Liver (tissue), 3 donors: ENCODE results near the gene RGS4.

Experiments used
- CTCF ChIP-seq: fragments of 150-350 bp; IDR thresholded peaks from 2 replicates; pipeline ENCODE4 v1.5.1; 2017; ENCODE audit warnings: improper control_type of control experiment, low read depth, low read length; ENCODE audit not compliant: missing input control
- EGR1 ChIP-seq, 2 donors: IDR thresholded peaks; 2 replicates each; pipeline ENCODE4 v1.6.1; 2016 to 2018; ENCODE audit warnings: antibody characterized with exemption in 2 of 2, low read depth in 2 of 2
- FOXA1 ChIP-seq: IDR thresholded peaks from 2 replicates; pipeline ENCODE4 v1.6.1; 2016; ENCODE audit warnings: antibody characterized with exemption
- GABPA ChIP-seq, 2 donors: IDR thresholded peaks in 1 of 2; conservative IDR thresholded peaks in 1 of 2; 2 replicates each; pipeline ENCODE4 v1.6.1; 2016; ENCODE audit warnings: antibody characterized with exemption in 2 of 2, mild to moderate bottlenecking in 1 of 2, moderate library complexity in 1 of 2
- JUND ChIP-seq, 2 donors: IDR thresholded peaks; 2 replicates each; pipeline ENCODE4 v1.6.1; 2016; ENCODE audit warnings: antibody characterized with exemption in 2 of 2
- MAX ChIP-seq: IDR thresholded peaks from 2 replicates; pipeline ENCODE4 v1.6.1; 2016; ENCODE audit warnings: antibody characterized with exemption
- REST ChIP-seq: IDR thresholded peaks from 2 replicates; pipeline ENCODE4 v1.6.1; 2016; ENCODE audit warnings: antibody characterized with exemption, mild to moderate bottlenecking
- SP1 ChIP-seq: IDR thresholded peaks from 2 replicates; pipeline ENCODE4 v1.6.1; 2018; ENCODE audit warnings: antibody characterized with exemption, mild to moderate bottlenecking
- TAF1 ChIP-seq: conservative IDR thresholded peaks from 2 replicates; pipeline ENCODE4 v1.6.1; 2016; ENCODE audit warnings: antibody characterized with exemption, mild to moderate bottlenecking
- ZBTB33 ChIP-seq: IDR thresholded peaks from 2 replicates; pipeline ENCODE4 v1.6.1; 2016; ENCODE audit warnings: antibody characterized with exemption
- donor health status: healthy.
- donor health status: healthy.

- TF ChIP-seq SP1 (no peak), CTCF (no peak), REST (no peak), EGR1 (IDR thresholded peaks at IDR 0.05; ENCODE audit: low read depth in 2 of 2) (no peak), JUND (IDR thresholded peaks at IDR 0.05) (no peak), MAX (no peak), GABPA (IDR thresholded peaks at IDR 0.05 in 1 of 2, conservative IDR thresholded peaks at IDR 0.05 in 1 of 2) (no peak), ZBTB33 (no peak), TAF1 (no peak), FOXA1 (no peak)
Observed at GRCh38 chr1:163094182-163094581, 25.0 kb downstream of the RGS4 start.
